ENCODE results near the gene SLC26A9. TPM values are rescaled to one million over a fixed set of nuclear protein-coding genes. Genes with fewer than 3 reads are reported as not detected.

SLC26A9 gene
- total and polyA plus RNA-seq, 2 experiments from 2014 or later, result not detected

- no peaks in the 10 kb centered on the region for H3K79me2 ChIP-seq (replicated peaks; ENCODE audit: insufficient read depth)
- Mint-ChIP-seq H3K4me1 (peaks cover 14% of the 10 kb centered on the region), H3K36me3 (ENCODE audit: low read depth) (no peaks in the 10 kb centered on the region), H3K27ac (no peak overlapping the region), H3K9me3 (no peaks in the 10 kb centered on the region), H3K27me3 (ENCODE audit: insufficient read depth, low read depth, poor library complexity) (peaks cover 11% of the 10 kb centered on the region), H3K4me3 (no peak overlapping the region)
- no peak overlapping the region for H3K4me3 ChIP-seq
- no peaks in the 10 kb centered on the region for H4K20me1 ChIP-seq (replicated peaks; ENCODE audit: insufficient read depth)
- no peak overlapping the region for H2AFZ ChIP-seq
- H3K4me1 ChIP-seq (ENCODE audit: insufficient read depth), result no peaks in the 10 kb centered on the region
- TF ChIP-seq NANOG (IDR thresholded peaks at IDR 0.05; ENCODE audit: borderline replicate concordance) (no peak), ZNF331 (CRISPR knock-in tag; IDR thresholded peaks at IDR 0.05; ENCODE audit: low read depth) (no peak), JUNB (IDR thresholded peaks at IDR 0.05; ENCODE audit: unreplicated experiment) (no peak)
- DNase-seq (ENCODE audit: low spot score), result no peak
- H3F3A ChIP-seq (replicated peaks; ENCODE audit: low read depth), result no peaks in the 10 kb centered on the region
- no peaks in the 10 kb centered on the region for H3K36me3 ChIP-seq (ENCODE audit: insufficient read depth)
- ATAC-seq, result no peak
- H3K27me3 ChIP-seq (ENCODE audit: insufficient read depth), result no peaks in the 10 kb centered on the region
- no peak overlapping the region for H3K27ac ChIP-seq (ENCODE audit: low read depth)
- H3K4me2 ChIP-seq, result no peak overlapping the region
- H3K9me2 ChIP-seq (ENCODE audit: insufficient read depth), result 0 out of 2 replicates have a peak, but pooled peaks cover 3% of the 10 kb centered on the region
Measured at GRCh38 chr1:205913451-205914154, 29.7 kb downstream of the SLC26A9 start.

DNA sequence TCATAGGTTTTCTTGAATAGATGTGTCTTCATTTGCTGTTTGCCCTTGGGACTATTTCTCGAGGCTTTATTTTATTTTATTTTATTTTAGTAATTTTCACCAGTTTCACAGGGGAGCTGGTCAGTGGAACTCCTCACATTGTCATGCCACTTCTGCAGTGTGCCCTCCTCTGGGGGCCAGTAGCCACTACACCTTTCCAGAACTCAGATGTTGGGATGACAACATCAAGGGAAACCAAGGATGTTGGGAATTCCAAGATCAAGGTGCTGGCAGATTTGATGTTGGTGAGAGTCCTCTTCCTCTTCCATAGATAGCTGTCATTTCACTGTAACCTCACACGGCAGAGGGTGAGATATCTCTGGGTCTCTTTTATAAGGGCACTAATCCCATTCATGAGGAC is 35.5 kb downstream of the SLC26A9 start:
- Histone ChIP-seq H3K36me3 (ENCODE audit: insufficient read depth) (no peaks in the 10 kb centered on the region), H3K27me3 (ENCODE audit: insufficient read depth) (no peaks in the 10 kb centered on the region), H3K9me2 (ENCODE audit: insufficient read depth) (no peaks in the 10 kb centered on the region), H3K27ac (ENCODE audit: low read depth) (no peak overlapping the region), H3F3A (replicated peaks; ENCODE audit: low read depth) (no peaks in the 10 kb centered on the region), H3K4me3 (no peak overlapping the region), H3K79me2 (replicated peaks; ENCODE audit: insufficient read depth) (no peaks in the 10 kb centered on the region), H2AFZ (no peak overlapping the region), H3K4me1 (ENCODE audit: insufficient read depth) (no peaks in the 10 kb centered on the region), H4K20me1 (replicated peaks; ENCODE audit: insufficient read depth) (no peaks in the 10 kb centered on the region), H3K4me2 (no peak overlapping the region)
- DNase-seq (ENCODE audit: low spot score) (peak; percentile 75), ATAC-seq (peak; percentile 93)
- Mint-ChIP-seq H3K27ac (no peak overlapping the region), H3K36me3 (ENCODE audit: low read depth) (no peaks in the 10 kb centered on the region), H3K4me3 (no peak overlapping the region), H3K9me3 (no peaks in the 10 kb centered on the region; the same call in 2 of the 3 replicates), H3K27me3 (ENCODE audit: insufficient read depth, low read depth, poor library complexity) (peaks cover 4% of the 10 kb centered on the region), H3K4me1 (peaks cover 4% of the 10 kb centered on the region; the same call in 2 of the 3 replicates)
- no peak for TF ChIP-seq ZNF462 (CRISPR knock-in tag; IDR thresholded peaks at IDR 0.05)
- no peak for TF ChIP-seq REST (IDR thresholded peaks at IDR 0.05; ENCODE audit: unreplicated experiment)
- TF ChIP-seq STAT1 (IDR thresholded peaks at IDR 0.05; ENCODE audit: unreplicated experiment), result no peak
- TF ChIP-seq, protein P1, sequence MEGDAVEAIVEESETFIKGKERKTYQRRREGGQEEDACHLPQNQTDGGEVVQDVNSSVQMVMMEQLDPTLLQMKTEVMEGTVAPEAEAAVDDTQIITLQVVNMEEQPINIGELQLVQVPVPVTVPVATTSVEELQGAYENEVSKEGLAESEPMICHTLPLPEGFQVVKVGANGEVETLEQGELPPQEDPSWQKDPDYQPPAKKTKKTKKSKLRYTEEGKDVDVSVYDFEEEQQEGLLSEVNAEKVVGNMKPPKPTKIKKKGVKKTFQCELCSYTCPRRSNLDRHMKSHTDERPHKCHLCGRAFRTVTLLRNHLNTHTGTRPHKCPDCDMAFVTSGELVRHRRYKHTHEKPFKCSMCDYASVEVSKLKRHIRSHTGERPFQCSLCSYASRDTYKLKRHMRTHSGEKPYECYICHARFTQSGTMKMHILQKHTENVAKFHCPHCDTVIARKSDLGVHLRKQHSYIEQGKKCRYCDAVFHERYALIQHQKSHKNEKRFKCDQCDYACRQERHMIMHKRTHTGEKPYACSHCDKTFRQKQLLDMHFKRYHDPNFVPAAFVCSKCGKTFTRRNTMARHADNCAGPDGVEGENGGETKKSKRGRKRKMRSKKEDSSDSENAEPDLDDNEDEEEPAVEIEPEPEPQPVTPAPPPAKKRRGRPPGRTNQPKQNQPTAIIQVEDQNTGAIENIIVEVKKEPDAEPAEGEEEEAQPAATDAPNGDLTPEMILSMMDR (conservative IDR thresholded peaks at IDR 0.05; ENCODE audit: low read depth in 2 of 2), result peak; percentile 79 to 83

All from GM23338 (cell line).